K562 (cell line): ENCODE measurements around the gene BBS1. TPM values are rescaled to one million over a fixed set of nuclear protein-coding genes. Genes with fewer than 3 reads are reported as not detected.
A peak's percentile ranks its signal among the peaks of the same experiment; 100 is the strongest.

Source experiments
- ATAC-seq: fragments of 200-7000 bp; cut with Tn5 transposase; 3 replicates; pipeline ENCODE4 v1.9.1; 2020; ENCODE audit warnings: moderate library complexity
- BruUV-seq: library from RNA; stranded (reverse); fragments of 400-500 nt; replicated peaks from 2 replicates; lab custom pipeline; 2021; lab: Mats Ljungman, UMichigan
- CTCF ChIA-PET: fragments of 300-600 bp; formaldehyde crosslinking; extraction: SDS; loops from one replicate; lab custom pipeline; 2021; ENCODE audit warnings: low intra/inter-chr PET ratio; lab: Yijun Ruan, JAX
- POLR2A ChIA-PET: fragments of 300-600, 350-650 bp; sonication (Branson Sonifier 250); formaldehyde crosslinking; extraction: SDS; loops from one replicate; lab custom pipeline; 2021; ENCODE audit warnings: antibody characterized with exemption, inconsistent platforms; lab: Yijun Ruan, JAX
- DNase-seq, 4 experiments: peaks; one replicate each; pipeline versions ENCODE4 v3.0.0 to v3.0.0-alpha.2; 2011 to 2018; ENCODE audit warnings: low spot score in 3 of 4, mixed read lengths in 3 of 4; ENCODE audit errors: extremely low read depth in 1 of 4
- FAIRE-seq: peaks from 2 replicates; lab custom pipeline; 2011; peaks lifted over from hg19 to GRCh38; lab: Jason Lieb, UNC
- H2AFZ ChIP-seq: 2 replicates; pipeline ENCODE4 v1.6.0; 2011; ENCODE audit warnings: low read depth, low read length, control low read depth, inconsistent platforms
- H3K27ac ChIP-seq: fragments of 200-600 bp; 3 replicates; pipeline ENCODE4 v1.8.0; 2011; ENCODE audit warnings: low read depth, mild to moderate bottlenecking, control low read depth, inconsistent platforms, low read length, moderate library complexity, mixed read lengths; ENCODE audit errors: extremely low read depth
- H3K27me3 ChIP-seq, 2 experiments: fragments of 300-600 bp in 1 of 2; 2 replicates in 1 of 2; 3 replicates in 1 of 2; pipeline versions ENCODE4 v1.6.0 to v1.8.0; 2011; ENCODE audit warnings: inconsistent platforms in 2 of 2, low read length in 2 of 2, mild to moderate bottlenecking in 1 of 2, mixed read lengths in 1 of 2, moderate library complexity in 1 of 2; ENCODE audit not compliant: control insufficient read depth in 2 of 2, insufficient read depth in 2 of 2
- H3K36me3 ChIP-seq: fragments of 300-600 bp; 3 replicates; pipeline ENCODE4 v1.8.0; 2011; ENCODE audit warnings: mild to moderate bottlenecking, low read length, inconsistent platforms; ENCODE audit not compliant: control insufficient read depth, insufficient read depth
- H3K4me1 ChIP-seq, 2 experiments: fragments of 200-600 bp in 1 of 2; replicated peaks in 1 of 2; 2 replicates in 1 of 2; 3 replicates in 1 of 2; pipeline versions ENCODE4 v1.5.1 to v1.8.0; 2011; ENCODE audit warnings: inconsistent platforms in 2 of 2, low read length in 2 of 2, mild to moderate bottlenecking in 1 of 2, mixed read lengths in 1 of 2, moderate library complexity in 1 of 2; ENCODE audit not compliant: control insufficient read depth in 2 of 2, insufficient read depth in 2 of 2
- H3K4me2 ChIP-seq: 2 replicates; pipeline ENCODE4 v1.6.1; 2011; ENCODE audit warnings: low read length, control low read depth, inconsistent platforms, mixed read lengths; ENCODE audit not compliant: insufficient read depth
- H3K4me3 ChIP-seq: fragments of 200-600 bp; sonication (generic), shearing (Covaris generic); 2 replicates; pipeline ENCODE4 v1.5.1; 2016; ENCODE audit warnings: control low read depth, inconsistent platforms
- H3K79me2 ChIP-seq: fragments of 200-600 bp; 3 replicates; pipeline ENCODE4 v1.8.0; 2011; ENCODE audit warnings: low read length, inconsistent platforms; ENCODE audit not compliant: control insufficient read depth, insufficient read depth
- H3K9ac ChIP-seq, 2 experiments: 2 replicates each; pipeline versions ENCODE4 v1.6.0 to v1.6.1; 2011; ENCODE audit warnings: low read depth in 2 of 2, low read length in 2 of 2, control low read depth in 1 of 2, inconsistent platforms in 1 of 2, mild to moderate bottlenecking in 1 of 2, mixed read lengths in 1 of 2; ENCODE audit not compliant: insufficient read depth in 1 of 2
- H3K9me1 ChIP-seq: one replicate; pipeline ENCODE4 v1.6.0; 2011; ENCODE audit warnings: inconsistent platforms, mild to moderate bottlenecking, low read length, moderate library complexity; ENCODE audit not compliant: control insufficient read depth, insufficient read depth
- H3K9me3 ChIP-seq: replicated peaks from 2 replicates; pipeline ENCODE4 v1.5.1; 2011; ENCODE audit warnings: low read depth, low read length, inconsistent platforms; ENCODE audit not compliant: control insufficient read depth, insufficient read depth
- H4K20me1 ChIP-seq: replicated peaks from 2 replicates; pipeline ENCODE4 v1.6.1; 2011; ENCODE audit warnings: low read length, inconsistent platforms, mixed read lengths; ENCODE audit not compliant: control insufficient read depth, insufficient read depth
- EGR1 ChIP-seq: fragments of 450-650 bp; conservative IDR thresholded peaks from 2 replicates; pipeline ENCODE4 v1.6.1; 2017; ENCODE audit warnings: mild to moderate bottlenecking
- PHB ChIP-seq: fragments of 250-450 bp; sonication (Bioruptor Pico); IDR thresholded peaks from 2 replicates; pipeline ENCODE4 v1.5.0; 2021
- PTRF ChIP-seq: fragments of 450-650 bp; IDR thresholded peaks from 2 replicates; pipeline ENCODE4 v1.6.1; 2016; ENCODE audit warnings: mild to moderate bottlenecking, missing genetic modification characterization, missing compliant biosample characterization
- TFAP4 ChIP-seq: sonication (generic); formaldehyde crosslinking; IDR thresholded peaks from 2 replicates; pipeline ENCODE4 v1.8.0; 2022; ENCODE audit warnings: missing genetic modification reagents, mild to moderate bottlenecking, moderate library complexity, borderline replicate concordance
- WGBS: fragments of 100-300 bp; shearing (Covaris generic); methylation state at CpG from one replicate; pipeline ENCODE4 v1.1.6; 2016; ENCODE audit warnings: low coverage, mixed read lengths; ENCODE audit not compliant: insufficient coverage; ENCODE audit errors: missing lambda C conversion rate; 5-methylcytosine and 5-hydroxymethylcytosine counted together
- in situ Hi-C: fragments of 300-500 bp; cut with MboI; formaldehyde crosslinking; loops from 4 replicates; pipeline ENCODE4 v1.15.0; 2018; ENCODE audit warnings: inconsistent platforms, mixed read lengths
- intact Hi-C: fragments of 100-400 bp; cut with micrococcal nuclease; formaldehyde crosslinking; loops from 2 replicates; pipeline ENCODE4 v1.14.2; 2022
- polyA plus RNA-seq, 8 experiments: library from polyadenylated mRNA; depleted of rRNA in 4 of 8; stranded (reverse) in 5 of 8; unstranded in 3 of 8; fragments of >200 nt; fragmentation: Nextera tagmentation in 2 of 8; fragmentation: Illumina TruSeq in 1 of 8; extraction: Ambion mirVana in 2 of 8; extraction: Trizol in 1 of 8; gene quantifications; 2 replicates each; pipeline versions ENCODE4 v1.2.1 to v1.2.3, GENCODE V29; 2011 to 2014; ENCODE audit warnings: inconsistent platforms in 1 of 8, missing spikeins in 1 of 8
- total RNA-seq, 7 experiments: library from RNA; depleted of rRNA in 6 of 7; stranded (reverse); fragments of >200 nt in 6 of 7; fragmentation: Illumina TruSeq in 2 of 7; extraction: Trizol in 2 of 7; gene quantifications; 2 replicates each; pipeline versions ENCODE4 v1.2.1 to v1.2.3, GENCODE V29; 2011 to 2021; ENCODE audit warnings: low replicate concordance in 1 of 7

The BBS1 gene
- total and polyA plus RNA-seq, 9 of the 15 experiments (the other 6 are each of a cell fraction or from before 2014, with no cell fraction given) = 9.0 to 19.8 (median 12.1) TPM

GRCh38 chr11:66561178-66561974, 50.9 kb downstream of the BBS1 start:
- CTCF ChIA-PET = no interaction called here
- in situ Hi-C loops = no loop called here
- peak; percentile 19; the same call in 1 of the 2 replicates for TF ChIP-seq TFAP4 (CRISPR knock-in tag)
- TF ChIP-seq PTRF (tag) = no peak
- TF ChIP-seq, all 486 proteins: peak for 1
- no peaks in the 10 kb centered on the region for H3K9me3 ChIP-seq
- H3K4me1 ChIP-seq = peaks cover 8 to 38% of the 10 kb centered on the region in 2 experiments; a peak in 4 of 5 replicates
- H3K27me3 ChIP-seq = no peaks in the 10 kb centered on the region
- ATAC-seq = peak; percentile 48
- no peak for FAIRE-seq
- intact Hi-C loops = no loop called here
- DNase-seq = peak in 3 of 4 experiments; percentile 23 to 51 (median 29)
- H4K20me1 ChIP-seq = no peaks in the 10 kb centered on the region
- POLR2A ChIA-PET = interaction anchor here (0.6 to 3.6 kb wide), 6 partner anchors 11 to 277 kb away, joined by 3 to 15 read pairs (median 3); partner anchors contain the start of genes ACTN3, RBM4 and ZDHHC24
- 41% methylated on average over 14 of the region's 14 CpGs for WGBS
- peak overlapping the region; percentile 30; the same call in 1 of the 2 replicates for H2AFZ ChIP-seq
- H3K4me3 ChIP-seq = no peak overlapping the region
- no peak overlapping the region for H3K4me2 ChIP-seq
- BruUV-seq = no TSS peak
- no peaks in the 10 kb centered on the region for H3K79me2 ChIP-seq
- no peaks in the 10 kb centered on the region for H3K9me1 ChIP-seq
- no peaks in the 10 kb centered on the region for H3K36me3 ChIP-seq
- H3K9ac ChIP-seq = peak overlapping the region in 1 of 2 experiments; percentile 69; a peak in 2 of 4 replicates
- H3K27ac ChIP-seq = no peak overlapping the region

GRCh38 chr11:66561975-66562248, 51.5 kb downstream of the BBS1 start:
- ChIA-PET CTCF (no interaction called here), POLR2A (interaction anchor here (0.6 to 3.6 kb wide), 6 partner anchors 11 to 277 kb away, joined by 3 to 15 read pairs (median 3); partner anchors contain the start of genes ACTN3, RBM4 and ZDHHC24)
- Histone ChIP-seq H2AFZ (no peak overlapping the region), H3K9me1 (no peaks in the 10 kb centered on the region), H4K20me1 (no peaks in the 10 kb centered on the region), H3K4me2 (no peak overlapping the region), H3K4me3 (no peak overlapping the region), H3K27me3 (no peaks in the 10 kb centered on the region), H3K27ac (no peak overlapping the region), H3K9me3 (no peaks in the 10 kb centered on the region), H3K4me1 (peaks cover 8 to 38% of the 10 kb centered on the region in 2 experiments; a peak in 4 of 5 replicates), H3K36me3 (no peaks in the 10 kb centered on the region), H3K9ac (no peak overlapping the region), H3K79me2 (no peaks in the 10 kb centered on the region)
- no peak for FAIRE-seq
- no peak for DNase-seq
- ATAC-seq = no peak
- BruUV-seq = no TSS peak
- 49% methylated on average over 9 of the region's 9 CpGs for WGBS
- intact Hi-C loops (no loop called here), in situ Hi-C loops (no loop called here)
- TF ChIP-seq PHB (CRISPR knock-in tag) = no peak
- TF ChIP-seq EGR1 = peak; percentile 61
